Ascending aorta (tissue), 2 donors: ENCODE results near the gene MAGEB4. TPM values are rescaled to one million over a fixed set of nuclear protein-coding genes. Genes with fewer than 3 reads are reported as not detected.

Experiments
- DNase-seq, 2 donors: peaks; one replicate each; pipeline ENCODE4 v3.0.0-alpha.2; 2019; ENCODE audit warnings: low spot score in 2 of 2
- H3K27ac ChIP-seq, 2 donors: fragments of 200-600 bp; sonication (generic); one replicate each; pipeline ENCODE4 v1.5.1; 2016 to 2017; ENCODE audit warnings: mild to moderate bottlenecking in 1 of 2
- H3K27me3 ChIP-seq: fragments of 200-600 bp; sonication (generic); one replicate; pipeline ENCODE4 v1.5.1; 2017
- H3K36me3 ChIP-seq, 2 donors: fragments of 200-600 bp; sonication (generic); one replicate each; pipeline ENCODE4 v1.5.1; 2016
- H3K4me1 ChIP-seq, 2 donors: fragments of 200-600 bp; sonication (generic); one replicate each; pipeline ENCODE4 v1.5.1; 2016 to 2017; ENCODE audit warnings: mild to moderate bottlenecking in 1 of 2
- H3K4me3 ChIP-seq, 2 donors: fragments of 200-600 bp; sonication (generic); one replicate each; pipeline ENCODE4 v1.5.1; 2016 to 2017; ENCODE audit warnings: mild to moderate bottlenecking in 1 of 2
- H3K9me3 ChIP-seq, 2 donors: fragments of 200-600 bp; sonication (generic); one replicate each; pipeline ENCODE4 v1.5.1; 2016
- CTCF ChIP-seq, 3 experiments: fragments of 200-600 bp in 2 of 3; fragments of 450-650 bp in 1 of 3; sonication (generic) in 2 of 3; IDR thresholded peaks; one replicate each; pipeline ENCODE4 v1.5.1; 2016 to 2019; ENCODE audit warnings: antibody characterized with exemption in 3 of 3, mild to moderate bottlenecking in 1 of 3, moderate library complexity in 1 of 3
- intact Hi-C: fragments of 100-400 bp; cut with DNase I; formaldehyde crosslinking; loops from one replicate; pipeline ENCODE4 v1.15.1; 2023
- total RNA-seq: library from RNA; depleted of rRNA; stranded (reverse); fragments of >200 nt; gene quantifications from one replicate; pipeline ENCODE4 v1.1.0, GENCODE V29; 2016

Gene MAGEB4
- total RNA-seq, 1 donor from 2014 or later: not detected

- Histone ChIP-seq H3K27ac (no peak within 1 kb of the TSS), H3K4me1 (no peaks in the 10 kb centered on the region), H3K36me3 (no peaks in the 10 kb centered on the region), H3K9me3 (no peaks in the 10 kb centered on the region), H3K27me3 (no peaks in the 10 kb centered on the region), H3K4me3 (no peak within 1 kb of the TSS)
- no peak for TF ChIP-seq CTCF (IDR thresholded peaks at IDR 0.05)
- DNase-seq: no peak
- intact Hi-C loops: no loop called here
Observed at GRCh38 chrX:30246769-30247489, 5.1 kb downstream of the MAGEB4 start, which contains the start of gene MAGEB1. MAGEB1 (plus strand) TSS chrX:30247146; CDS start chrX:30250494, 3,348 bp downstream.

- intact Hi-C loops: no loop called here
- Histone ChIP-seq H3K27me3 (no peaks in the 10 kb centered on the region), H3K9me3 (no peaks in the 10 kb centered on the region), H3K4me1 (no peaks in the 10 kb centered on the region), H3K36me3 (no peaks in the 10 kb centered on the region), H3K27ac (no peak overlapping the region), H3K4me3 (no peak overlapping the region)
- no peak for TF ChIP-seq CTCF (IDR thresholded peaks at IDR 0.05)
- no peak for DNase-seq
Observed at GRCh38 chrX:30248854-30249253, 7.1 kb downstream of the MAGEB4 start.

- Histone ChIP-seq H3K4me1 (no peaks in the 10 kb centered on the region), H3K27ac (no peak overlapping the region), H3K9me3 (no peaks in the 10 kb centered on the region), H3K4me3 (no peak overlapping the region), H3K36me3 (no peaks in the 10 kb centered on the region), H3K27me3 (no peaks in the 10 kb centered on the region)
- no peak for DNase-seq
- intact Hi-C loops: no loop called here
- TF ChIP-seq CTCF (IDR thresholded peaks at IDR 0.05): no peak
Observed at GRCh38 chrX:30253257-30253656, 11.5 kb downstream of the MAGEB4 start.

- H3K27ac ChIP-seq: no peak overlapping the region
- H3K27me3 ChIP-seq: no peaks in the 10 kb centered on the region
- no peaks in the 10 kb centered on the region for H3K9me3 ChIP-seq
- intact Hi-C loops: no loop called here
- no peaks in the 10 kb centered on the region for H3K4me1 ChIP-seq
- H3K4me3 ChIP-seq: no peak overlapping the region
- no peak for DNase-seq
- TF ChIP-seq CTCF (IDR thresholded peaks at IDR 0.05): no peak
- no peaks in the 10 kb centered on the region for H3K36me3 ChIP-seq
Observed at GRCh38 chrX:30259927-30260326, 18.1 kb downstream of the MAGEB4 start.

GRCh38 chrX:30261012-30261411 is 19.2 kb downstream of the MAGEB4 start:
- no peak overlapping the region for H3K4me3 ChIP-seq
- no peak for TF ChIP-seq CTCF (IDR thresholded peaks at IDR 0.05)
- intact Hi-C loops: no loop called here

More at GRCh38 chrX:30261012-30261411, 19.2 kb downstream of the MAGEB4 start:
- Histone ChIP-seq H3K36me3 (no peaks in the 10 kb centered on the region), H3K27me3 (no peaks in the 10 kb centered on the region), H3K4me1 (no peaks in the 10 kb centered on the region), H3K27ac (no peak overlapping the region), H3K9me3 (no peaks in the 10 kb centered on the region)
- DNase-seq: no peak
